Measurements from ENCODE around the gene SLC36A1. TPM values are rescaled to one million over a fixed set of nuclear protein-coding genes. Genes with fewer than 3 reads are reported as not detected.
"Not testable (repeated sequence)": the region's sequence is repeated elsewhere in the genome, so short reads cannot be mapped to it uniquely, and the experiment has no call there.

SLC36A1 gene
- total and polyA plus RNA-seq, 8 donors = 4.0 to 34.5 (median 5.6) TPM

GRCh38 chr5:151413800-151414199 is 33.6 kb upstream of the SLC36A1 start:
- no peak overlapping the region for H3K27ac ChIP-seq
- ATAC-seq (peak; percentile 60), DNase-seq (peak in 1 of 4 donors; percentile 46)
- no peaks in the 10 kb centered on the region for H3K36me3 ChIP-seq
- no peak for TF ChIP-seq CTCF (IDR thresholded peaks at IDR 0.05)
- H3K4me1 ChIP-seq = no peaks in the 10 kb centered on the region
- H3K9me3 ChIP-seq = peaks cover 0 to 16% of the 10 kb centered on the region in 2 donors
- no peak overlapping the region for H3K4me3 ChIP-seq
- intact Hi-C loops (cut with DNase I) = no loop called here
- peaks cover 0 to 10% of the 10 kb centered on the region in 2 donors for H3K27me3 ChIP-seq

GRCh38 chr5:151414536-151414935 is 32.9 kb upstream of the SLC36A1 start:
- intact Hi-C loops (cut with DNase I) = no loop called here
- Histone ChIP-seq H3K27me3 (peaks cover 0 to 10% of the 10 kb centered on the region in 2 donors), H3K9me3 (peaks cover 0 to 16% of the 10 kb centered on the region in 2 donors), H3K4me3 (no peak overlapping the region), H3K36me3 (no peaks in the 10 kb centered on the region), H3K4me1 (no peaks in the 10 kb centered on the region), H3K27ac (no peak overlapping the region)
- no peak for ATAC-seq
- no peak for DNase-seq
- TF ChIP-seq CTCF (IDR thresholded peaks at IDR 0.05) = no peak

DNA sequence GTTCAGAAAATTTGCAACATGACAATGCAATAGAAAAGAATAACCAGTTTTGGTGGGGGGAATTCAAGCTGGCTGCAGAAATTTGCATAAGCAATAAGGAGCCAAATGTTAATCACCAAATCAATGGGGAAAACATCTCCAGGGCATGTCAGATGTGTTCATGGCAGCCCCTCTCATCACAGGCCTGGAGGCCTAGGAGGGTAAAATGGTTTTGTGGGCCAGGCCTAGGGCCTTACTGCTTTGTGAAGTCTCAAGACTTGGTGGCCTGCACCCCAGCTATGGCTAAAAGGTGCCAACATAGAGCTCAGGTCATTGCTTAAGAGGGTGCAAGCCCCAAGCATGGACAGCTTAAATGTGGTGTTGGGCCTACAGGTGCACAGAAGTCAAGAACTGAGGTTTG is 29.7 kb upstream of the SLC36A1 start:
- H3K9me3 ChIP-seq = peaks cover 0 to 16% of the 10 kb centered on the region in 2 donors
- H3K36me3 ChIP-seq = no peaks in the 10 kb centered on the region
- H3K4me3 ChIP-seq = no peak overlapping the region
- no peaks in the 10 kb centered on the region for H3K4me1 ChIP-seq
- no peak for ATAC-seq
- no peak for DNase-seq
- no peak for TF ChIP-seq CTCF (IDR thresholded peaks at IDR 0.05)
- H3K27me3 ChIP-seq = peaks cover 0 to 10% of the 10 kb centered on the region in 2 donors
- intact Hi-C loops (cut with DNase I) = no loop called here
- H3K27ac ChIP-seq = no peak overlapping the region

DNA sequence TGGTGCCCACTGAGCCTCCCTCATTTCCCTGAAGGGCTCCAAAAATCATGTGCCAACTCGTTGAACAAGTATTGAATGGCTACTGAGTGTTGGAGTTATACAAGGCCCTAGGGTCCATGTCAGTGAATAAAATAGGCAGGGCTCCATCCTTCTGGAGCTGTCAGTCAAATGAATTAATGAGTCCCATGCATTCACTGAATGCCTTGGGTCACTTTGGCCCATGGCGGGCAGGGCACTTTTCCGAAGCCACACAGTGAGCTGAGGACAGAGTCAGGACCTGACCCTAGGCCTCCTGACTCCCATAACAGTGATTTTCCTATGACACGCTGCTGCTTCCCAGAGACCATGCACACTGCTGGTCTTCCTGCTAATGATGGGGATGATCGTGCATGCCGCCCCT is 27.3 kb upstream of the SLC36A1 start:
- Histone ChIP-seq H3K4me3 (no peak overlapping the region), H3K27ac (no peak overlapping the region), H3K4me1 (no peaks in the 10 kb centered on the region), H3K36me3 (no peaks in the 10 kb centered on the region), H3K9me3 (peaks cover 0 to 16% of the 10 kb centered on the region in 2 donors), H3K27me3 (peaks cover 0 to 15% of the 10 kb centered on the region in 2 donors)
- no peak for TF ChIP-seq CTCF (IDR thresholded peaks at IDR 0.05)
- intact Hi-C loops (cut with DNase I) = no loop called here
- DNase-seq (no peak), ATAC-seq (no peak)

DNA sequence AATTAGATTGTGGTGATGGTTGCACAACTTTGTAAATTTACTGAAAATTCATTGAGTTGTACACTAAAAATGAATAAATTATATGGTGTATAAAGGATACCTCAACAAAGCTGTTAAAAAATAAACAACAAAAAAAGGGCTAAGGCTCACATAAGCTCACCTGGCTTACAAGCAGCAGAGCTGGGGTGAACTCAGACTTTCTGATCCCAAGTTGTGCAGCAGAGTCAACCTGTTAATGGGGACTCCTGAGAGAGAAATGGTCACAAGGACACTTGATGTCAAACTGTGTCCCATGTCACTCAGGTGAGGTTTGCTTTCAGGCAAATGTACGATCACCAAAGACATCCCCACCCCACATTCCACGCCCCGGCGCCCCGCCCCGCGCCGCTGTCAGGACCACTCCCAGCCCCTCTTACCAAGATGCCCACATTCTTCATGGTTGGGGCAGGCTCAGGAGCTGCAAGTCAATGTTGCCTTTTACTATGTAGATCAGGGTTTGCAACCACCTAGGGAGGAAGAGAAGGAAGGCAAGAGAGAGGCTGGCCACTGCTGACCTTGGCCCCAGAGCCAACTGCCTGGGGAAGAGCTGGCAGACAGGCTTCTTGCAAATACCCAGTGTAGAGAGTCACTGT is 22.4 kb upstream of the SLC36A1 start:
- H3K4me1 ChIP-seq = no peaks in the 10 kb centered on the region
- H3K4me3 ChIP-seq = no peak overlapping the region
- intact Hi-C loops (cut with DNase I) = no loop called here
- H3K9me3 ChIP-seq = no peaks in the 10 kb centered on the region
- peaks cover 0 to 13% of the 10 kb centered on the region in 2 donors for H3K27me3 ChIP-seq
- no peak overlapping the region for H3K27ac ChIP-seq
- no peak for TF ChIP-seq CTCF (IDR thresholded peaks at IDR 0.05)
- ATAC-seq (no peak), DNase-seq (peak in 1 of 4 donors; percentile 74)
- no peaks in the 10 kb centered on the region for H3K36me3 ChIP-seq

DNA sequence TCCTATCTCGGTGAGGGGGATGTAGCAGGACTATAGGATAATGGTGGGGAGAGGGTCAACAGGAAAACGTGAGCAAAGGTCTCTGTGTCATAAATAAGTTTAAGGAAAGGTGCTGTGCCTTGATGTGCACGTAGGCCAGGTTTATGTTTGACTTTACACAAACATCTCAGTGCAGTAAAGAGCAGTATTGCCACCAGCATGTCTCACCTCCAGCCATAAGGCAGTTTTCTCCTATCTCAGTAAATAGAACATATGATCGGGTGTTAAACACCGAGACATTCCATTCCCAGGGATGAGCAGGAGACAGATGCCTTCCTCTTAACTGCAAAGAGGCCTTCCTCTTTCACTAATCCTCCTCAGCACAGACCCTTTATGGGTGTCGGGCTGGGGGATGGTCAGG is 21.1 kb upstream of the SLC36A1 start:
- H3K4me3 ChIP-seq; H3K9me3 ChIP-seq; DNase-seq; H3K36me3 ChIP-seq; H3K4me1 ChIP-seq; ATAC-seq; intact Hi-C loops (cut with DNase I); H3K27ac ChIP-seq: not testable (repeated sequence)
- H3K27me3 ChIP-seq = peaks cover 0 to 13% of the 10 kb centered on the region in 2 donors

All from left lung (tissue), 10 donors.